Lower leg skin (tissue), 3 donors: ENCODE measurements around the gene CAPNS1.

Experiments used
- CTCF ChIP-seq, 3 donors: fragments of 450-650 bp; IDR thresholded peaks; one replicate each; pipeline ENCODE4 v1.5.1; 2016; ENCODE audit warnings: antibody characterized with exemption in 3 of 3, mild to moderate bottlenecking in 3 of 3, moderate library complexity in 2 of 3
- POLR2A ChIP-seq, 2 donors: fragments of 450-650 bp; IDR thresholded peaks; one replicate each; pipeline ENCODE4 v1.6.1; 2016 to 2017; ENCODE audit warnings: antibody characterized with exemption in 2 of 2, mild to moderate bottlenecking in 1 of 2, moderate library complexity in 1 of 2

- TF ChIP-seq CTCF (IDR thresholded peaks at IDR 0.05) (no peak), POLR2A (IDR thresholded peaks at IDR 0.05) (no peak)
Measured at GRCh38 chr19:36093146-36093662, 46.7 kb upstream of the CAPNS1 start.
